Natural killer cell (primary cell): ENCODE results near the gene ATP5F1D. TPM values are rescaled to one million over a fixed set of nuclear protein-coding genes. Genes with fewer than 3 reads are reported as not detected.

Experiments used
- ATAC-seq, 3 donors: fragments of 150-1000 bp in 2 of 3; fragments of 200-7000 bp in 1 of 3; cut with Tn5 transposase; 1 replicate in 1 of 3; 2 replicates in 2 of 3; pipeline ENCODE4 v1.10.0; 2021; ENCODE audit warnings: mild to moderate bottlenecking in 2 of 3, moderate library complexity in 2 of 3
- DNase-seq, 2 donors: peaks; one replicate each; pipeline versions ENCODE4 v3.0.0 to v3.0.0-alpha.2; 2013 to 2021; ENCODE audit warnings: mixed read lengths in 1 of 2
- H3K27ac ChIP-seq: one replicate; pipeline ENCODE4 v1.5.1; 2013; ENCODE audit warnings: mild to moderate bottlenecking, low read length
- H3K27me3 ChIP-seq: one replicate; pipeline ENCODE4 v1.6.1; 2013; ENCODE audit warnings: low read length; ENCODE audit not compliant: control insufficient read depth, insufficient read depth
- H3K36me3 ChIP-seq: one replicate; pipeline ENCODE4 v1.6.1; 2013; ENCODE audit warnings: low read length; ENCODE audit not compliant: control insufficient read depth, insufficient read depth
- H3K4me1 ChIP-seq: one replicate; pipeline ENCODE4 v1.6.1; 2013; ENCODE audit warnings: low read length; ENCODE audit not compliant: control insufficient read depth, insufficient read depth
- H3K4me3 ChIP-seq: one replicate; pipeline ENCODE4 v1.5.1; 2013; ENCODE audit warnings: low read length
- H3K9me3 ChIP-seq: one replicate; pipeline ENCODE4 v1.6.1; 2013; ENCODE audit warnings: low read length; ENCODE audit not compliant: control insufficient read depth, insufficient read depth
- H3K27ac Mint-ChIP-seq, 2 donors: one replicate each; pipeline ENCODE4 v1.8.0; 2022; ENCODE audit warnings: mild to moderate bottlenecking in 2 of 2, mixed read lengths in 2 of 2, moderate library complexity in 1 of 2
- H3K27me3 Mint-ChIP-seq, 2 donors: one replicate each; pipeline ENCODE4 v1.8.0; 2022; ENCODE audit warnings: low read depth in 2 of 2, mixed read lengths in 2 of 2
- H3K36me3 Mint-ChIP-seq: one replicate; pipeline ENCODE4 v1.8.0; 2022; ENCODE audit warnings: mixed read lengths
- H3K4me1 Mint-ChIP-seq, 2 donors: one replicate each; pipeline ENCODE4 v1.8.0; 2022; ENCODE audit warnings: mixed read lengths in 2 of 2
- H3K4me3 Mint-ChIP-seq: one replicate; pipeline ENCODE4 v1.8.0; 2022; ENCODE audit warnings: mild to moderate bottlenecking, moderate library complexity, mixed read lengths
- H3K9me3 Mint-ChIP-seq, 2 donors: one replicate each; pipeline ENCODE4 v1.8.0; 2022; ENCODE audit warnings: mixed read lengths in 2 of 2
- WGBS: methylation state at CpG from one replicate; pipeline ENCODE4 v1.1.7; 2013; ENCODE audit warnings: missing lambda C conversion rate; ENCODE audit not compliant: insufficient coverage; 5-methylcytosine and 5-hydroxymethylcytosine counted together
- intact Hi-C: fragments of 100-400 bp; cut with micrococcal nuclease; formaldehyde crosslinking; loops from one replicate; pipeline ENCODE4 v1.14.2; 2022
- total RNA-seq, 4 donors: library from RNA; stranded (reverse); fragments of 120-200 nt in 1 of 4; gene quantifications; one replicate each; pipeline versions ENCODE4 v1.2.3 to v1.2.4, GENCODE V29; 2013 to 2022
- TF ChIP-seq, protein P1 (sequence below): fragments of 200-600 bp; IDR thresholded peaks from one replicate; pipeline ENCODE4 v1.8.0; 2022; ENCODE audit warnings: antibody characterized with exemption

The ATP5F1D gene
- total RNA-seq, 3 donors from 2014 or later (not counting 1 experiment from before 2014, with no cell fraction given): 88.6 to 119 (median 104) TPM

DNA sequence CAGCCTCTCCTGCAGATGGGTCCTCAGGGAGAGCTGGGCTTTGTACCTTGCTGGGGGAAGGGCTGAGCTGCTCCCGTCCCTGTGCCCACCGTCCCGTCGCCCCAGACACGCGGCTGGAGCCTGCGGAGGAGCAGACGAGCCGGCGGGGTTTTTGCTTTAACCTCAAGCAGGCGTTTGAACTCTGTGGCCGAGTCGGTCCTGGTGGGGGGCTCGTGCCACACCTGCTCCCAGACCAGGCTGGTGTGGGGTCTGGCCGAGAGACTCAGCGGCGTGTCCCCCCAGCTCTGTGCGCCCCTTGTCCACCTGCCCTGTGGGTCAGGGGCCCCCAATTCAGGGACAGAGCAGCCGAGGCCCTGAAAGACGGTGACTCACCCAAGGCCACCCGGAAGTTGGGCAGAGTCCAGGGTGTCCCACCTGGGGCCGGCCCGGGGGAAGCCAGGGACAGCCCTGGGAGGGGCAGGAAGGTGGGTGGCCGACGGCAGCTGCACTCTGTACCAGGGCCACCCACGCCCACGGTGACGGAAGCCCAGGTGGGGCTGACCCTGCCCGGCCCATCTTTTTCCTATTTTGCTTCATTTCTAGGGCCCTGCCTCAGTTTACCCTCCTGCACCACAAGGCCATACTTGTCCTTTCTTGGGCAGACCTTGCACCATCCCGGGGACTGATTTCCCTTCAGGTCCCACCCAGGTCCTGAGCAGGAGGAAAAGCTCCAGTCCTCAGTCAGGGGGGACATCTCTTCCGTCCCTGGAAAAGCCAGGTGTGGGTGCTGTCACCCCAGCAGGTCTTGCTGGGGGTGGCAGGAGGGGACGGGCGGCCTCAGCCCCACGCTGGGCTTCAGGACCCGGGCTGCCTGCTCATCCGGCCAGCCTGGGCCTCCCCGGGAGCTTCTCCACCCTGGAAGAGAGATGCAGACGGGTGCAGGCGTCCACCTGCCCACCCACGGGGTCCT is 49.4 kb downstream of the ATP5F1D start:
- H3K36me3 Mint-ChIP-seq: no peaks in the 10 kb centered on the region
- peaks cover 0 to 20% of the 10 kb centered on the region in 2 donors for H3K27me3 Mint-ChIP-seq
- intact Hi-C loops: no loop called here
- peaks cover 17% of the 10 kb centered on the region for H3K4me1 ChIP-seq
- 79% methylated on average over 40 of the region's 40 CpGs for WGBS
- no peak overlapping the region for H3K27ac ChIP-seq
- H3K4me3 Mint-ChIP-seq: no peak overlapping the region
- no peak overlapping the region for H3K4me3 ChIP-seq
- peaks cover 0 to 5% of the 10 kb centered on the region in 2 donors for H3K4me1 Mint-ChIP-seq
- H3K9me3 ChIP-seq: no peaks in the 10 kb centered on the region
- DNase-seq (no peak), ATAC-seq (no peak)
- H3K27ac Mint-ChIP-seq: no peak overlapping the region
- H3K9me3 Mint-ChIP-seq: no peaks in the 10 kb centered on the region
- H3K36me3 ChIP-seq: no peaks in the 10 kb centered on the region
- TF ChIP-seq, protein P1, sequence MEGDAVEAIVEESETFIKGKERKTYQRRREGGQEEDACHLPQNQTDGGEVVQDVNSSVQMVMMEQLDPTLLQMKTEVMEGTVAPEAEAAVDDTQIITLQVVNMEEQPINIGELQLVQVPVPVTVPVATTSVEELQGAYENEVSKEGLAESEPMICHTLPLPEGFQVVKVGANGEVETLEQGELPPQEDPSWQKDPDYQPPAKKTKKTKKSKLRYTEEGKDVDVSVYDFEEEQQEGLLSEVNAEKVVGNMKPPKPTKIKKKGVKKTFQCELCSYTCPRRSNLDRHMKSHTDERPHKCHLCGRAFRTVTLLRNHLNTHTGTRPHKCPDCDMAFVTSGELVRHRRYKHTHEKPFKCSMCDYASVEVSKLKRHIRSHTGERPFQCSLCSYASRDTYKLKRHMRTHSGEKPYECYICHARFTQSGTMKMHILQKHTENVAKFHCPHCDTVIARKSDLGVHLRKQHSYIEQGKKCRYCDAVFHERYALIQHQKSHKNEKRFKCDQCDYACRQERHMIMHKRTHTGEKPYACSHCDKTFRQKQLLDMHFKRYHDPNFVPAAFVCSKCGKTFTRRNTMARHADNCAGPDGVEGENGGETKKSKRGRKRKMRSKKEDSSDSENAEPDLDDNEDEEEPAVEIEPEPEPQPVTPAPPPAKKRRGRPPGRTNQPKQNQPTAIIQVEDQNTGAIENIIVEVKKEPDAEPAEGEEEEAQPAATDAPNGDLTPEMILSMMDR: no peak
- peaks cover 23% of the 10 kb centered on the region for H3K27me3 ChIP-seq

DNA sequence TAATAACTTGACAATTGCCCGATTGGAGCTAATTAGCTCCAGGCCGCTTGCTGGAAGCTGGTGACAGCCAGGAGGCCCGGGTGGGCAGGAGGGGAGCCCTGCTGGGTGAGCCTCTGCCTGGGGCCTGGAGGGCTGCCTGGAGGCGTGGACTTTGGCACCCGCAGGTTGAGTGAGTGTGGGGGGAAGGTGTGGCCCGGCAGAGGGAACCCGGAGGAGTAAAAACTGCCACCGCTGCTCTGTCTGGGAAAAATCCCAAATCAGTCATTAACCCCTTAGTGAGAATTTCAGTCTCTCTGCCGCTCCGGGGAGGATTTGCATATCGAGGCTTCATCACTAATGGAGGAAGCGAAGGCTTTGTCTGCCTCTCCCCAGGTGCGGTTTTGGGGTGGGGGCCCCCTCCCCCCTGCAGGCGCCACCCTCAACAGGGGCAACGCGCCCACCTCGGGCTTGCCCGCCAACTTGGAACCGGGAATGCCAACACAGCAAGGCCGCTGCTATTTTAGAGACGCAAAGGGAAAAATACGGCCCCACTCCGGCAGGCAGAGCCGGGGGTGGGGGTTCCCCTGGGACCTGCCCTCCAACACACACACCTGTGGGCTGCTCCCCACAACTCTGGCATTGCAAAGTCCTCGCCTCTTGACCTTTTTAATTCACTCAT is 50.3 kb downstream of the ATP5F1D start:
- no peaks in the 10 kb centered on the region for H3K36me3 ChIP-seq
- peaks cover 17% of the 10 kb centered on the region for H3K27me3 ChIP-seq
- intact Hi-C loops: no loop called here
- peaks cover 13% of the 10 kb centered on the region for H3K4me1 ChIP-seq
- no peak overlapping the region for H3K27ac ChIP-seq
- TF ChIP-seq, protein P1: no peak
- H3K4me1 Mint-ChIP-seq: no peaks in the 10 kb centered on the region
- DNase-seq: no peak
- no peak overlapping the region for H3K4me3 Mint-ChIP-seq
- no peak overlapping the region for H3K27ac Mint-ChIP-seq
- no peaks in the 10 kb centered on the region for H3K36me3 Mint-ChIP-seq
- WGBS: 76% methylated on average over 25 of the region's 25 CpGs
- H3K4me3 ChIP-seq: no peak overlapping the region
- ATAC-seq: no peak
- no peaks in the 10 kb centered on the region for H3K9me3 ChIP-seq
- peaks cover 0 to 15% of the 10 kb centered on the region in 2 donors for H3K27me3 Mint-ChIP-seq
- no peaks in the 10 kb centered on the region for H3K9me3 Mint-ChIP-seq

DNA sequence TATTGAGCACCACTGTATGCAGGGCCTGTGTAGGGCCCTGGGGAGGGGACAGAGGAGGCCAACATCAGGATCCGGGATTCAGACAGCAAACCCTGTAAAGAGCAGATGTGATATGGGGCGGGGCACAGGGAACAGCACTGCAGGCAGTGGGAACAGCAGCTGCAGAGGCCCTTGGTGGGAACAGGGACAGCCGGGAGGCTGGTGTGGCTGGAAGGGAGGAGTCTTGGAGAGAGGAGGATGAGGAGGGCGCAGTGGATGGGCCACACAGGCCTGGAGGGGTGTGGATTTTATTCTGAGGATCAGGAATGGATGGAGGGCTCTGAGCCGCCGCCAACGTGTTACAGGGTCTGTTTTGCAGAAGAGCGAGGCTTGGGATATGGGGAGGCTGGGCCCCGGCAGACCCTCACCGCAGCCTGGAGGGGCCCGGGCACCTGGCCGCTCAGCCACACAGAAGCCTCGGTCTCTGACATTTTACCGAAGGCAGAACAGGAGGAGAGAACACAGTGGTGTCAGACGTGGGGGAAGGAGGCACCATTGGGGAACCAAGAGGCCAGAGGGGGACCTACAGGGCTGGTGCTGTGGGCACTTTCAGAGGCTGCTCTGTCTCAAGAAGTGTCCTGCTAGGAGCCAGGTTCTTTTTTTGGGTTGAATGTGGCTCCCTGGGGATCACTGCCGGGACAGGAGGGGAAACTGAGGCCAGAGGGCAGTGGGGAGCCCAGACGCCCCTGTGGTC is 51.0 kb downstream of the ATP5F1D start:
- DNase-seq: no peak
- no peak for ATAC-seq
- Mint-ChIP-seq H3K27me3 (peaks cover 0 to 11% of the 10 kb centered on the region in 2 donors), H3K9me3 (no peaks in the 10 kb centered on the region), H3K4me1 (no peaks in the 10 kb centered on the region), H3K4me3 (no peak overlapping the region), H3K36me3 (no peaks in the 10 kb centered on the region), H3K27ac (no peak overlapping the region)
- Histone ChIP-seq H3K4me1 (peaks cover 13% of the 10 kb centered on the region), H3K27me3 (peaks cover 14% of the 10 kb centered on the region), H3K27ac (no peak overlapping the region), H3K4me3 (no peak overlapping the region), H3K9me3 (no peaks in the 10 kb centered on the region), H3K36me3 (no peaks in the 10 kb centered on the region)
- WGBS: 85% methylated on average over 17 of the region's 17 CpGs
- intact Hi-C loops: no loop called here
- TF ChIP-seq, protein P1: no peak
